ENCODE results near the gene DRD4.
"Not testable (repeated sequence)": the region's sequence is repeated elsewhere in the genome, so short reads cannot be mapped to it uniquely, and the experiment has no call there.

DRD4 gene

GRCh38 chr11:680970-681369, 43.9 kb downstream of the DRD4 start:
- no peak for DNase-seq

- no peak for DNase-seq
Observed at GRCh38 chr11:686451-687243, 49.6 kb downstream of the DRD4 start.

GRCh38 chr11:687751-688150, 50.7 kb downstream of the DRD4 start:
- no peak for DNase-seq

GRCh38 chr11:688681-689080, 51.6 kb downstream of the DRD4 start:
- DNase-seq: no peak

- no peak for DNase-seq
Observed at GRCh38 chr11:689625-690024, 52.6 kb downstream of the DRD4 start.

- not testable (repeated sequence) for DNase-seq
Observed at GRCh38 chr11:690244-690643, 53.2 kb downstream of the DRD4 start.

Data from SW 1271 (cell line).